Effector memory CD8-positive, alpha-beta T cell (primary cell): ENCODE data around the gene RARRES1.
A peak's percentile ranks its signal among the peaks of the same experiment; 100 is the strongest.

ENCODE experiments used
- ATAC-seq: fragments of 150-1000 bp; cut with Tn5 transposase; replicated peaks from 2 replicates; pipeline ENCODE4 v1.10.0; 2021; ENCODE audit warnings: mild to moderate bottlenecking, moderate library complexity
- DNase-seq, 3 experiments: peaks; one replicate each; pipeline ENCODE4 v3.0.0; 2021
- H3K27ac Mint-ChIP-seq, 2 donors: one replicate each; pipeline ENCODE4 v1.8.0; 2022; ENCODE audit warnings: mild to moderate bottlenecking in 2 of 2, mixed read lengths in 2 of 2, moderate library complexity in 2 of 2
- H3K27me3 Mint-ChIP-seq, 2 donors: one replicate each; pipeline ENCODE4 v1.8.0; 2022; ENCODE audit warnings: mixed read lengths in 2 of 2
- H3K36me3 Mint-ChIP-seq: one replicate; pipeline ENCODE4 v1.8.0; 2022; ENCODE audit warnings: mild to moderate bottlenecking, moderate library complexity, mixed read lengths; ENCODE audit not compliant: insufficient read depth
- H3K4me1 Mint-ChIP-seq, 2 donors: one replicate each; pipeline ENCODE4 v1.8.0; 2022; ENCODE audit warnings: low read depth in 2 of 2, mixed read lengths in 2 of 2
- H3K4me3 Mint-ChIP-seq, 2 donors: one replicate each; pipeline ENCODE4 v1.8.0; 2022; ENCODE audit warnings: mild to moderate bottlenecking in 2 of 2, mixed read lengths in 2 of 2, moderate library complexity in 2 of 2
- H3K9me3 Mint-ChIP-seq, 2 donors: one replicate each; pipeline ENCODE4 v1.8.0; 2022; ENCODE audit warnings: mixed read lengths in 2 of 2

Gene RARRES1

GRCh38 chr3:158735296-158736033, 3.2 kb upstream of the RARRES1 start:
- no peaks in the 10 kb centered on the region for H3K27me3 Mint-ChIP-seq
- DNase-seq (no peak), ATAC-seq (no peak)
- no peaks in the 10 kb centered on the region for H3K36me3 Mint-ChIP-seq
- H3K9me3 Mint-ChIP-seq = no peaks in the 10 kb centered on the region
- H3K27ac Mint-ChIP-seq = no peak overlapping the region
- H3K4me1 Mint-ChIP-seq = peaks cover 0 to 3% of the 10 kb centered on the region in 2 donors
- no peak overlapping the region for H3K4me3 Mint-ChIP-seq

GRCh38 chr3:158733656-158734055, 1.4 kb upstream of the RARRES1 start:
- DNase-seq (no peak), ATAC-seq (no peak)
- H3K27ac Mint-ChIP-seq = no peak overlapping the region
- H3K36me3 Mint-ChIP-seq = no peaks in the 10 kb centered on the region
- H3K27me3 Mint-ChIP-seq = no peaks in the 10 kb centered on the region
- no peaks in the 10 kb centered on the region for H3K9me3 Mint-ChIP-seq
- H3K4me1 Mint-ChIP-seq = peaks cover 0 to 3% of the 10 kb centered on the region in 2 donors
- H3K4me3 Mint-ChIP-seq = peak overlapping the region in 1 of 2 donors; percentile 28

GRCh38 chr3:158732856-158733200, 571 bp upstream of the RARRES1 start:
- H3K27me3 Mint-ChIP-seq = no peaks in the 10 kb centered on the region
- DNase-seq (no peak), ATAC-seq (no peak)
- H3K9me3 Mint-ChIP-seq = no peaks in the 10 kb centered on the region
- peak overlapping the region in 1 of 2 donors; percentile 25 for H3K4me3 Mint-ChIP-seq
- no peak overlapping the region for H3K27ac Mint-ChIP-seq
- H3K4me1 Mint-ChIP-seq = peaks cover 4 to 5% of the 10 kb centered on the region in 2 donors
- no peaks in the 10 kb centered on the region for H3K36me3 Mint-ChIP-seq

DNA sequence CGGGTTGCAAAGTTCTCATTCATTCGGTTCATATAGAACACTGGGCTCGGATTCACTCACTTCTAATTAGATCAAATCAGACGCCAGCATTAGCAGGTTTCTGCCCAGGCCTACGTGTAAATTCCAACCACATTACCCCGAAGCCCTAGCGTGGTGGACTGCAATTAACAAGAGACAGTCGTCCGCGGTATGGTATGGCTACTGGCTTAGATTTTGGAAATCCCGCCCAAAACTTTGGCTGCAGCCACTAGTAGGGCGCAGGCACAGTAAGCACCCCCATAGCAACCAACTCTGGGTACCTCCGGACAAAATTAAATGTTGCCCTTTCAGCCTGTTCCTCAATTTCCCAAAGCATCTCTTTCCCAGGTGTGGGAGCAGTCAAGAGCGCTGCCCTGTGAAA, 771 bp downstream of the RARRES1 start:
- Mint-ChIP-seq H3K36me3 (no peaks in the 10 kb centered on the region), H3K27ac (no peak overlapping the region), H3K9me3 (no peaks in the 10 kb centered on the region), H3K27me3 (no peaks in the 10 kb centered on the region), H3K4me3 (peak overlapping the region; percentile 45 to 59), H3K4me1 (peaks cover 5 to 9% of the 10 kb centered on the region in 2 donors)
- no peak for DNase-seq
- no peak for ATAC-seq

DNA sequence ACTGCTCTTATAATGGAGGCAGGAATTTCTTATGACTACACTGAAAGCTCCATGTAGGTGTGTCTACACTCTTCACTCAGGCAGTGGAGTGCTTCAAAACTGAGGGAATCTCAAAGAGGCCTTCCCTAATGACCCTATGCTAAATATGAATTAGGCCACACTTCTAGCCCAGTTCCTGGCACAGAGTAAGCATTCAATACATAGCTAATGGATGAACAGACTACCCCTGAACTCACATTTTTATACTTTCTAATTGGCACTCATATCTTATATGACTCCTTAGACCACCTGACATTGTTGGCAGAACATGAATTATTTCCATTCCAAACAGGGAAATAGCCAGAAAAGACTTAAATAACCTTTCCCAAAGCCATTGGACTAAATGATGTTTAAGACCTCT, 3.4 kb downstream of the RARRES1 start:
- Mint-ChIP-seq H3K4me3 (no peak overlapping the region), H3K4me1 (peaks cover 5 to 9% of the 10 kb centered on the region in 2 donors), H3K9me3 (no peaks in the 10 kb centered on the region), H3K36me3 (no peaks in the 10 kb centered on the region), H3K27ac (no peak overlapping the region), H3K27me3 (no peaks in the 10 kb centered on the region)
- no peak for ATAC-seq
- no peak for DNase-seq

- H3K4me1 Mint-ChIP-seq = peaks cover 7 to 14% of the 10 kb centered on the region in 2 donors
- DNase-seq (no peak), ATAC-seq (no peak)
- no peaks in the 10 kb centered on the region for H3K27me3 Mint-ChIP-seq
- peak overlapping the region; percentile 23 to 45 for H3K4me3 Mint-ChIP-seq
- H3K36me3 Mint-ChIP-seq = no peaks in the 10 kb centered on the region
- no peak overlapping the region for H3K27ac Mint-ChIP-seq
- no peaks in the 10 kb centered on the region for H3K9me3 Mint-ChIP-seq
Measured at GRCh38 chr3:158728061-158728377, 4.2 kb downstream of the RARRES1 start.

DNA sequence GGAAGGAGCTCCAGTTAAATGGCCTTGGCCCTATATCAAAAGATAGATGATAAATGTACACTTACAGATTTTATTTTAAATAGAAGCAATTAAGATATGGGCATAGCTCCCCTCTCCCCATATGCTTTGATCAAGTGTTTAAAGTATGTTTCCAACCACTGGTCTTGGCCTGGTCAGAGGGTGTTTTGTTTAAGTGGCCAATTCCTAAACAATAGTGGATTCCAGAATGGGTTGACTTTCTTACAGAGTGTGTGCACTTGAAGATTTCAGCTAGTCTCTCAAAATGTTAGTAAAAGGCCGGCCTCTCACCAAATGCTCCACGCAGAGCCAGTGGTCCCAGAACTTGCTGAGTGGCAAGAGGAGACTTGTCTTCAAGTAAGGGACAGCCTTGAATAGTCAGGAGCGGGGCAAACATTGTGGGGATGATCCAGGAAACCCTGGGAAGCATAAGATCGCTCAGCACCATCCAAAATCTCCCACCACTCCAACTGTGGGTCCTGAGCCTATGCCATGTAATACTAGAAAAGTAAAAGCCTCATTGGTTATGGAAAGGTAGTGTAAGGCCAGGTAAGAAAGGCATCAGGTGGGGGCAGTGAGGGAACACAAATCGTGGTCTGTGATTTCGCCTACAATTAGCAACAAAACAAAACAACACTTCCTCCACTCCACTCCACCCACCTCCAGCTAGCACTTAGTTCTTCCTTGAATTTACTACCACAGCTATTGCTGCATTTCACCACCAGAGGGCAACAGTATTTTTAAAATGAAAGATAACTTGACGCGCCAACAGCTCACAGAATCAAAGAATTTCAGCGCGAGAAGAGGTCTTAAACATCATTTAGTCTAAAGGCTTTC, 4.8 kb downstream of the RARRES1 start:
- no peaks in the 10 kb centered on the region for H3K36me3 Mint-ChIP-seq
- H3K4me3 Mint-ChIP-seq = peak overlapping the region; percentile 23 to 45

DNA sequence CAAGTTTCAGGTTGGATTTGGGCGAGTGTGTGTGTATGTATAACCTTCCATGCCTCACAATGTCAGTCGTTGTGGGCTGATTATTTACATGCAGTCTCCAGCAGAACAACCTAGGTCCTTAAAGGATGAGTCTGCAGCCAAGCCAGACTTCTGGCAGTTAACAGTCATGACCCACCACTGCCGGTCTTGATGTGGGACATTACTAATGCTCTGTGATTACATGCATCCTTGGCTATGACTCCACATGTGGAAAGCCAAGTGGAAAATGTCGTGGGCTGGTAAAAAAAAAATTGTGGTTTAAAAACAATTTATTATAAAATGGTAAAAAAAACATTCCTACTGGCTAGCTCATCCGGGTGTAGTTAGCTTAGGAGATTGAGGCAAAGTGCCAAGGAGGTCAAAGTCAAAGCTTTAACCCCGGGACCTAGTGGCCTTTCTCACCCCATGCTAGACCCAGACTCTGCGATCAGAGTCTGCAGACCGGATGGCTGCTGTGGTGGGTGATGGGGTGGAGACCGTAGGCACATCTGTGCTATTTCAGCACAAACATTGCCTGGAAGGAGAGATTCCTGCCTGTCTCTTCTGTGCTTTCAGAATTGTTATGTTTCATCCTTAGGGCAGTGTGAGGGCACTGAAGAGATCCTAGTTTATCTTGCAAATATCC, 6.8 kb downstream of the RARRES1 start:
- peak overlapping the region; percentile 72 to 94 for H3K27ac Mint-ChIP-seq
- ATAC-seq = no peak
- no peak overlapping the region for H3K4me3 Mint-ChIP-seq
- H3K36me3 Mint-ChIP-seq = no peaks in the 10 kb centered on the region
- H3K9me3 Mint-ChIP-seq = no peaks in the 10 kb centered on the region
- no peak for DNase-seq
- H3K4me1 Mint-ChIP-seq = peaks cover 13 to 35% of the 10 kb centered on the region in 2 donors
- no peaks in the 10 kb centered on the region for H3K27me3 Mint-ChIP-seq

More for the DNA sequence above, 4.8 kb downstream of the RARRES1 start:
- ATAC-seq (peak; percentile 69), DNase-seq (peak; percentile 39 to 48 (median 40))
- Mint-ChIP-seq H3K27ac (peak overlapping the region in 1 of 2 donors; percentile 94), H3K4me1 (peaks cover 10 to 20% of the 10 kb centered on the region in 2 donors), H3K9me3 (no peaks in the 10 kb centered on the region), H3K27me3 (no peaks in the 10 kb centered on the region)

- H3K36me3 Mint-ChIP-seq = peaks cover 4% of the 10 kb centered on the region
- no peaks in the 10 kb centered on the region for H3K9me3 Mint-ChIP-seq
- no peaks in the 10 kb centered on the region for H3K27me3 Mint-ChIP-seq
- ATAC-seq (no peak), DNase-seq (no peak)
- peak overlapping the region; percentile 72 to 94 for H3K27ac Mint-ChIP-seq
- peaks cover 13 to 35% of the 10 kb centered on the region in 2 donors for H3K4me1 Mint-ChIP-seq
- no peak overlapping the region for H3K4me3 Mint-ChIP-seq
Measured at GRCh38 chr3:158723991-158724390, 8.3 kb downstream of the RARRES1 start.

GRCh38 chr3:158722108-158722507, 10.1 kb downstream of the RARRES1 start:
- no peaks in the 10 kb centered on the region for H3K9me3 Mint-ChIP-seq
- no peak for DNase-seq
- peak overlapping the region; percentile 89 to 94 for H3K27ac Mint-ChIP-seq
- H3K4me1 Mint-ChIP-seq = peaks cover 11 to 32% of the 10 kb centered on the region in 2 donors
- ATAC-seq = no peak
- H3K27me3 Mint-ChIP-seq = no peaks in the 10 kb centered on the region
- peak overlapping the region in 1 of 2 donors; percentile 67 for H3K4me3 Mint-ChIP-seq
- peaks cover 4% of the 10 kb centered on the region for H3K36me3 Mint-ChIP-seq

DNA sequence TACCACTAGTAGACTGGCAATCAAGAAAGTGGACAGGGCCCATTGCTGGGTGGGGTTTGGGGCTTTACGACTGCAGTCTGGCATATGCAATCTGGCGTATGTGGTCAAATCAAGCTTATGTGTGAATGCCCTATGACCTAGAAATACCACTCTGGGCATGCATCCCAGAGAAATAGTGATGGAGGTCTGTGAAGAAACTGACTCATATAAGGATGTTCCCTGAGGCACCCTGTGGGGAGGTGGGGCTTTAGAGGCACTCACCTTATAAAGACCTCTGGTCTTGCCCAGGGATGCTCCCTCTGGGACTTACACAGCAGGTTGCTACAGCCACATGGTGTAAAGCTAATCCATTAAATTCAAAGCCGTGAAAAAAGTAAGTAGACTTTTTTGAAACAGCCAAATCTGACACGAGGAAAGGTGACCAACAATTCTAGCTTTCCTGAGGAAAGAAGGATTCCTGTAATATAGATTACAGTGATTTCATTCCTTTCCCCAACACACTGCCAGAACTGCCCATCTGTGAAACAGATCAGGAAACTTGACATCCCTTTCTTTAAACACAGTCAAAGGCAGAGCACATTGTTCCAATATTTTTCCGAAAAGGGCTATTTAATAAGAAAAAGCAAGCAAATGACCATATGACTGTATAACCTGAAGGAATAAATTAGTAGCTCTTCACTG, 13.6 kb downstream of the RARRES1 start:
- Mint-ChIP-seq H3K27ac (no peak overlapping the region), H3K4me1 (peaks cover 13 to 33% of the 10 kb centered on the region in 2 donors), H3K4me3 (no peak overlapping the region), H3K27me3 (no peaks in the 10 kb centered on the region), H3K36me3 (peaks cover 4% of the 10 kb centered on the region), H3K9me3 (no peaks in the 10 kb centered on the region)
- DNase-seq = no peak
- no peak for ATAC-seq

GRCh38 chr3:158717576-158717975, 14.7 kb downstream of the RARRES1 start:
- peaks cover 4% of the 10 kb centered on the region for H3K36me3 Mint-ChIP-seq

DNA sequence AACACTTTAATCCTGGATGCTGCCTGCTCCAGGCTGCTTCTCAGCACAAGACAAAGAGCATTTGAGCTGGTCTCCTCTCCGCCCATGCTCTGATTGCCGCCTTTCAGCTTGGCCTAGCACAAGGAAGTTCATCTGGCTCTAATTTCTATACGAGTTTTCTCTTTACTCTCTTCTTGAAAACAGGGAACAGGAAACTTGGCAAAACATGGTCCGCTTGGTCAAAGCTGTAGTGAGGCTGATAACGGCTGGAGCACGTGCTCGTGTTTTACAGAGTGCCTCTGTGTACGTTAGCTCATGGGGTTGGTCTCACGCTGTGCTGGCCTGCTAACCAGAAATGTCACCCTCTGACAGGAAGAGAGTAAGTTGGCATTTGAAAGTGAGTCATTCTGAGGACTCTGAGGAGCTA, 19.2 kb downstream of the RARRES1 start:
- H3K4me3 Mint-ChIP-seq = no peak overlapping the region
- peak overlapping the region in 1 of 2 donors; percentile 30 for H3K27ac Mint-ChIP-seq
- peaks cover 10% of the 10 kb centered on the region for H3K36me3 Mint-ChIP-seq
- H3K4me1 Mint-ChIP-seq = peaks cover 5 to 7% of the 10 kb centered on the region in 2 donors
- H3K9me3 Mint-ChIP-seq = no peaks in the 10 kb centered on the region
- ATAC-seq = no peak
- DNase-seq = no peak
- H3K27me3 Mint-ChIP-seq = no peaks in the 10 kb centered on the region

More at GRCh38 chr3:158717576-158717975, 14.7 kb downstream of the RARRES1 start:
- Mint-ChIP-seq H3K4me1 (peaks cover 11 to 24% of the 10 kb centered on the region in 2 donors), H3K27ac (no peak overlapping the region), H3K9me3 (no peaks in the 10 kb centered on the region), H3K27me3 (no peaks in the 10 kb centered on the region), H3K4me3 (no peak overlapping the region)
- ATAC-seq = no peak
- DNase-seq = no peak
